HEK293 (cell line): Measurements from ENCODE around the gene NR4A3.

Experiments
- CTCF ChIP-seq: fragments of 450-650 bp; formaldehyde crosslinking; IDR thresholded peaks from 2 replicates; pipeline ENCODE4 v1.5.1; 2016; ENCODE audit warnings: missing biosample characterization, missing genetic modification characterization
- PRDM1 ChIP-seq: fragments of 450-650 bp; formaldehyde crosslinking; IDR thresholded peaks from 2 replicates; pipeline ENCODE4; 2016; ENCODE audit warnings: missing biosample characterization, missing genetic modification characterization

GRCh38 chr9:99894826-99895225 lies 73.1 kb downstream of the NR4A3 start:
- no peak for TF ChIP-seq CTCF (tag by site-specific recombination)
- no peak for TF ChIP-seq PRDM1 (tag by site-specific recombination)
